Measurements from ENCODE around the gene FOXN3.

GRCh38 chr14:89373185-89373584 lies 43.8 kb downstream of the FOXN3 start:
- TF ChIP-seq CTCF (IDR thresholded peaks at IDR 0.05) = no peak
- no peak for TF ChIP-seq POLR2A (IDR thresholded peaks at IDR 0.05)
